Liver (tissue), 9 donors: ENCODE results near the gene SPHK1. TPM values are rescaled to one million over a fixed set of nuclear protein-coding genes. Genes with fewer than 3 reads are reported as not detected.
"Not testable (repeated sequence)": the region's sequence is repeated elsewhere in the genome, so short reads cannot be mapped to it uniquely, and the experiment has no call there.

Experiments used
- DNase-seq: peaks from one replicate; pipeline ENCODE4 v3.0.0-alpha.2; 2017; ENCODE audit warnings: low spot score
- H3K27ac ChIP-seq, 2 donors: one replicate each; pipeline ENCODE4 v1.7.0; 2013; ENCODE audit warnings: inconsistent platforms in 2 of 2, low read length in 2 of 2, control low read depth in 1 of 2, low read depth in 1 of 2, mild to moderate bottlenecking in 1 of 2
- H3K27me3 ChIP-seq, 4 donors: one replicate each; pipeline versions ENCODE4 v1.6.1 to v1.7.0; 2013; ENCODE audit warnings: low read length in 3 of 4, inconsistent platforms in 1 of 4, mild to moderate bottlenecking in 1 of 4, moderate library complexity in 1 of 4; ENCODE audit not compliant: control insufficient read depth in 4 of 4, insufficient read depth in 4 of 4
- H3K36me3 ChIP-seq, 4 donors: one replicate each; pipeline versions ENCODE4 v1.6.1 to v1.7.0; 2013; ENCODE audit warnings: low read length in 3 of 4, mild to moderate bottlenecking in 3 of 4, low read depth in 1 of 4, moderate library complexity in 1 of 4; ENCODE audit not compliant: control insufficient read depth in 4 of 4, insufficient read depth in 3 of 4
- H3K4me1 ChIP-seq, 4 donors: one replicate each; pipeline versions ENCODE4 v1.6.1 to v1.7.0; 2013; ENCODE audit warnings: low read length in 3 of 4, mild to moderate bottlenecking in 3 of 4, moderate library complexity in 1 of 4; ENCODE audit not compliant: control insufficient read depth in 4 of 4, insufficient read depth in 4 of 4
- H3K4me3 ChIP-seq, 3 donors: one replicate each; pipeline versions ENCODE4 v1.6.1 to v1.7.0; 2013; ENCODE audit warnings: low read length in 3 of 3, control low read depth in 1 of 3, low read depth in 1 of 3, mild to moderate bottlenecking in 1 of 3
- H3K9ac ChIP-seq, 2 donors: one replicate each; pipeline ENCODE4 v1.7.0; 2013; ENCODE audit warnings: low read length in 2 of 2, mild to moderate bottlenecking in 2 of 2, moderate library complexity in 2 of 2, control low read depth in 1 of 2, low read depth in 1 of 2
- H3K9me3 ChIP-seq, 4 donors: one replicate each; pipeline versions ENCODE4 v1.6.1 to v1.7.0; 2013; ENCODE audit warnings: low read length in 3 of 4; ENCODE audit not compliant: control insufficient read depth in 4 of 4
- ATF3 ChIP-seq: IDR thresholded peaks from 2 replicates; pipeline ENCODE4 v1.6.1; 2016; ENCODE audit warnings: antibody characterized with exemption
- CTCF ChIP-seq: fragments of 150-350 bp; IDR thresholded peaks from 2 replicates; pipeline ENCODE4 v1.5.1; 2017; ENCODE audit warnings: improper control_type of control experiment, low read depth, low read length; ENCODE audit not compliant: missing input control
- EGR1 ChIP-seq, 2 donors: IDR thresholded peaks; 2 replicates each; pipeline ENCODE4 v1.6.1; 2016 to 2018; ENCODE audit warnings: antibody characterized with exemption in 2 of 2, low read depth in 2 of 2
- FOXA1 ChIP-seq: IDR thresholded peaks from 2 replicates; pipeline ENCODE4 v1.6.1; 2016; ENCODE audit warnings: antibody characterized with exemption
- FOXA2 ChIP-seq: IDR thresholded peaks from 2 replicates; pipeline ENCODE4 v1.6.1; 2016; ENCODE audit warnings: antibody characterized with exemption
- GABPA ChIP-seq, 2 donors: IDR thresholded peaks in 1 of 2; conservative IDR thresholded peaks in 1 of 2; 2 replicates each; pipeline ENCODE4 v1.6.1; 2016; ENCODE audit warnings: antibody characterized with exemption in 2 of 2, mild to moderate bottlenecking in 1 of 2, moderate library complexity in 1 of 2
- HNF4A ChIP-seq, 2 donors: conservative IDR thresholded peaks; 2 replicates each; pipeline ENCODE4 v1.6.1; 2016; ENCODE audit warnings: antibody characterized with exemption in 2 of 2, mild to moderate bottlenecking in 2 of 2
- JUND ChIP-seq, 2 donors: IDR thresholded peaks; 2 replicates each; pipeline ENCODE4 v1.6.1; 2016; ENCODE audit warnings: antibody characterized with exemption in 2 of 2
- NR2F2 ChIP-seq: IDR thresholded peaks from 2 replicates; pipeline ENCODE4 v1.6.1; 2016; ENCODE audit warnings: antibody characterized with exemption
- RAD21 ChIP-seq, 2 donors: IDR thresholded peaks; 2 replicates each; pipeline ENCODE4 v1.6.1; 2016; ENCODE audit warnings: antibody characterized with exemption in 2 of 2, mild to moderate bottlenecking in 2 of 2
- REST ChIP-seq: IDR thresholded peaks from 2 replicates; pipeline ENCODE4 v1.6.1; 2016; ENCODE audit warnings: antibody characterized with exemption, mild to moderate bottlenecking
- RXRA ChIP-seq, 2 donors: IDR thresholded peaks; 2 replicates each; pipeline ENCODE4 v1.6.1; 2017 to 2018; ENCODE audit warnings: antibody characterized with exemption in 2 of 2, mild to moderate bottlenecking in 1 of 2
- TAF1 ChIP-seq: conservative IDR thresholded peaks from 2 replicates; pipeline ENCODE4 v1.6.1; 2016; ENCODE audit warnings: antibody characterized with exemption, mild to moderate bottlenecking
- YY1 ChIP-seq: IDR thresholded peaks from 2 replicates; pipeline ENCODE4 v1.6.1; 2016; ENCODE audit warnings: antibody characterized with exemption, mild to moderate bottlenecking
- ZBTB33 ChIP-seq: IDR thresholded peaks from 2 replicates; pipeline ENCODE4 v1.6.1; 2016; ENCODE audit warnings: antibody characterized with exemption
- WGBS: extraction: QIAGEN DNeasy Blood & Tissue Kit; methylation state at CpG from one replicate; pipeline ENCODE4 v1.1.7; 2013; 5-methylcytosine and 5-hydroxymethylcytosine counted together
- polyA plus RNA-seq, 2 donors: library from polyadenylated mRNA; stranded (reverse) in 1 of 2; unstranded in 1 of 2; fragments of 200-250 nt in 1 of 2; fragments of >200 nt in 1 of 2; fragmentation: Nextera tagmentation in 1 of 2; extraction: Ambion mirVana in 1 of 2; gene quantifications; one replicate each; pipeline versions ENCODE4 v1.2.1 to v1.2.3, GENCODE V29; 2013 to 2015
- total RNA-seq, 2 donors: library from RNA; depleted of rRNA; stranded (reverse); fragments of >200 nt; gene quantifications; one replicate each; pipeline ENCODE4 v1.2.3, GENCODE V29; 2014
- donor health status: healthy.
- donor health status: healthy.
- donor health status: healthy.
- donor health status: healthy.
- donor health status: healthy.

The SPHK1 gene
- total and polyA plus RNA-seq, 4 donors = 0.89 to 11.4 (median 1.1) TPM

GRCh38 chr17:76359375-76359774 lies 25.0 kb upstream of the SPHK1 start (continued):
- TF ChIP-seq RXRA (IDR thresholded peaks at IDR 0.05) (no peak), FOXA2 (no peak), RAD21 (IDR thresholded peaks at IDR 0.05) (no peak), HNF4A (conservative IDR thresholded peaks at IDR 0.05) (no peak), GABPA (IDR thresholded peaks at IDR 0.05 in 1 of 2, conservative IDR thresholded peaks at IDR 0.05 in 1 of 2) (no peak)

- not testable (repeated sequence) for H3K9me3 ChIP-seq, H3K4me3 ChIP-seq, H3K27ac ChIP-seq, H3K9ac ChIP-seq, H3K4me1 ChIP-seq, DNase-seq, H3K27me3 ChIP-seq, H3K36me3 ChIP-seq
- WGBS = 93% methylated on average over 6 of the region's 6 CpGs
These were observed 24.6 kb upstream of the SPHK1 start for GRCh38 chr17:76359776-76360175.

GRCh38 chr17:76360461-76360860 lies 23.9 kb upstream of the SPHK1 start:
- DNase-seq = no peak
- no peaks in the 10 kb centered on the region for H3K4me1 ChIP-seq
- H3K27ac ChIP-seq = no peak overlapping the region
- TF ChIP-seq HNF4A (conservative IDR thresholded peaks at IDR 0.05) (no peak), NR2F2 (no peak), CTCF (no peak), RAD21 (IDR thresholded peaks at IDR 0.05) (no peak), ATF3 (no peak)
- H3K9ac ChIP-seq = no peak overlapping the region
- no peaks in the 10 kb centered on the region for H3K9me3 ChIP-seq
- H3K36me3 ChIP-seq = no peaks in the 10 kb centered on the region
- 83% methylated on average over 2 of the region's 2 CpGs for WGBS
- H3K4me3 ChIP-seq = no peak overlapping the region
- H3K27me3 ChIP-seq = no peaks in the 10 kb centered on the region

GRCh38 chr17:76363107-76363842 lies 21.1 kb upstream of the SPHK1 start:
- H3K9me3 ChIP-seq = no peaks in the 10 kb centered on the region
- no peaks in the 10 kb centered on the region for H3K4me1 ChIP-seq
- 87% methylated on average over 11 of the region's 11 CpGs for WGBS
- no peaks in the 10 kb centered on the region for H3K36me3 ChIP-seq
- no peak for TF ChIP-seq RXRA (IDR thresholded peaks at IDR 0.05)
- TF ChIP-seq FOXA1 = no peak
- TF ChIP-seq JUND (IDR thresholded peaks at IDR 0.05) = no peak
- TF ChIP-seq REST = no peak
- no peak for TF ChIP-seq ZBTB33
- TF ChIP-seq HNF4A (conservative IDR thresholded peaks at IDR 0.05) = no peak
- TF ChIP-seq ATF3 = no peak
- no peak for TF ChIP-seq GABPA (IDR thresholded peaks at IDR 0.05 in 1 of 2, conservative IDR thresholded peaks at IDR 0.05 in 1 of 2)
- no peak for TF ChIP-seq TAF1
- TF ChIP-seq EGR1 (IDR thresholded peaks at IDR 0.05; ENCODE audit: low read depth in 2 of 2) = no peak
- no peak for TF ChIP-seq YY1
- no peak for DNase-seq
- H3K9ac ChIP-seq = no peak overlapping the region
- H3K4me3 ChIP-seq = no peak overlapping the region
- no peak overlapping the region for H3K27ac ChIP-seq
- no peaks in the 10 kb centered on the region for H3K27me3 ChIP-seq
